ENCODE measurements around the gene IL17C. TPM values are rescaled to one million over a fixed set of nuclear protein-coding genes. Genes with fewer than 3 reads are reported as not detected.

IL17C gene
- total and polyA plus RNA-seq, 10 of the 15 experiments (the other 5 are each of a cell fraction or from before 2014, with no cell fraction given), result not detected

GRCh38 chr16:88645941-88646340 lies 7.6 kb downstream of the IL17C start:
- no peak for DNase-seq (ENCODE audit: low read depth, low spot score)
- Histone ChIP-seq H3K27me3 (replicated peaks in 1 of 2; ENCODE audit: control insufficient read depth in 2 of 2, insufficient read depth in 2 of 2, low read length in 1 of 2) (no peaks in the 10 kb centered on the region; a peak in 1 of 4 replicates), H3K4me2 (ENCODE audit: control insufficient read depth, insufficient read depth) (no peak overlapping the region), H2AFZ (ENCODE audit: control insufficient read depth, low read depth, low read length) (no peak overlapping the region), H3K79me2 (ENCODE audit: control insufficient read depth, insufficient read depth, low read length) (peaks cover 34% of the 10 kb centered on the region), H4K20me1 (ENCODE audit: control insufficient read depth, insufficient read depth) (peaks cover 7% of the 10 kb centered on the region; the same call in 1 of the 2 replicates), H3K4me1 (ENCODE audit: control insufficient read depth, insufficient read depth, low read length) (peaks cover 11% of the 10 kb centered on the region; the same call in 1 of the 2 replicates), H3K36me3 (ENCODE audit: control insufficient read depth in 2 of 2, insufficient read depth in 2 of 2, low read length in 1 of 2) (peaks cover 2 to 4% of the 10 kb centered on the region in 2 experiments; a peak in 2 of 4 replicates), H3K9me3 (replicated peaks; ENCODE audit: control insufficient read depth, insufficient read depth, low read length) (no peaks in the 10 kb centered on the region), H3K4me3 (no peak overlapping the region), H3K27ac (ENCODE audit: control insufficient read depth, insufficient read depth) (no peak overlapping the region), H3K9ac (ENCODE audit: control insufficient read depth, insufficient read depth, low read length) (no peak overlapping the region)
- 97% methylated on average over 23 of the region's 23 CpGs for WGBS (ENCODE audit: insufficient coverage, insufficient replicate concordance, low lambda C conversion rate, missing lambda C conversion rate)
- intact Hi-C loops (cut with micrococcal nuclease; ENCODE audit: unreplicated experiment) (no loop called here), in situ Hi-C loops (cut with MboI) (no loop called here)
- ChIA-PET POLR2A (no interaction called here), SMC1A (ENCODE audit: uncharacterized antibody, unreplicated experiment) (no interaction called here), RAD21 (ENCODE audit: unreplicated experiment) (no interaction called here), CTCF (no interaction called here)
- no TSS peak for BruUV-seq (replicated peaks)
- TF ChIP-seq POU2F2 (IDR thresholded peaks at IDR 0.05; ENCODE audit: borderline replicate concordance, low read depth, low read length) (no peak), POLR2A (IDR thresholded peaks at IDR 0.05; ENCODE audit: low read depth, low read length) (peak; percentile 21)
- no peak for ATAC-seq
- FAIRE-seq, result no peak

GRCh38 chr16:88646345-88647034 lies 8.1 kb downstream of the IL17C start:
- peaks cover 34% of the 10 kb centered on the region for H3K79me2 ChIP-seq (ENCODE audit: control insufficient read depth, insufficient read depth, low read length)
- ChIA-PET RAD21 (ENCODE audit: unreplicated experiment) (no interaction called here), POLR2A (no interaction called here), CTCF (no interaction called here), SMC1A (ENCODE audit: uncharacterized antibody, unreplicated experiment) (no interaction called here)
- no peak for ATAC-seq
- no peak for FAIRE-seq
- no peak overlapping the region for H3K27ac ChIP-seq (ENCODE audit: control insufficient read depth, insufficient read depth)
- H3K4me2 ChIP-seq (ENCODE audit: control insufficient read depth, insufficient read depth), result no peak overlapping the region
- intact Hi-C loops (cut with micrococcal nuclease; ENCODE audit: unreplicated experiment) (no loop called here), in situ Hi-C loops (cut with MboI) (no loop called here)
- peaks cover 11% of the 10 kb centered on the region; the same call in 1 of the 2 replicates for H3K4me1 ChIP-seq (ENCODE audit: control insufficient read depth, insufficient read depth, low read length)
- no peaks in the 10 kb centered on the region for H3K27me3 ChIP-seq (replicated peaks in 1 of 2; ENCODE audit: control insufficient read depth in 2 of 2, insufficient read depth in 2 of 2, low read length in 1 of 2)
- WGBS (ENCODE audit: insufficient coverage, insufficient replicate concordance, low lambda C conversion rate, missing lambda C conversion rate), result 85% methylated on average over 28 of the region's 28 CpGs
- H4K20me1 ChIP-seq (ENCODE audit: control insufficient read depth, insufficient read depth), result peaks cover 7% of the 10 kb centered on the region; the same call in 1 of the 2 replicates
- BruUV-seq (replicated peaks), result no TSS peak
- H3K9ac ChIP-seq (ENCODE audit: control insufficient read depth, insufficient read depth, low read length), result no peak overlapping the region
- H2AFZ ChIP-seq (ENCODE audit: control insufficient read depth, low read depth, low read length), result no peak overlapping the region
- DNase-seq (ENCODE audit: low read depth, low spot score), result no peak
- TF ChIP-seq MEF2B (IDR thresholded peaks at IDR 0.05; ENCODE audit: partially characterized antibody, poor library complexity, severe bottlenecking) (peak; percentile 10), LARP7 (IDR thresholded peaks at IDR 0.05) (no peak), JUNB (IDR thresholded peaks at IDR 0.05) (no peak)
- peaks cover 2 to 4% of the 10 kb centered on the region in 2 experiments; a peak in 2 of 4 replicates for H3K36me3 ChIP-seq (ENCODE audit: control insufficient read depth in 2 of 2, insufficient read depth in 2 of 2, low read length in 1 of 2)
- H3K4me3 ChIP-seq, result no peak overlapping the region
- H3K9me3 ChIP-seq (replicated peaks; ENCODE audit: control insufficient read depth, insufficient read depth, low read length), result no peaks in the 10 kb centered on the region
